Measurements from ENCODE around the gene POU2AF2.
"Not testable (repeated sequence)": the region's sequence is repeated elsewhere in the genome, so short reads cannot be mapped to it uniquely, and the experiment has no call there.

POU2AF2 gene

DNA sequence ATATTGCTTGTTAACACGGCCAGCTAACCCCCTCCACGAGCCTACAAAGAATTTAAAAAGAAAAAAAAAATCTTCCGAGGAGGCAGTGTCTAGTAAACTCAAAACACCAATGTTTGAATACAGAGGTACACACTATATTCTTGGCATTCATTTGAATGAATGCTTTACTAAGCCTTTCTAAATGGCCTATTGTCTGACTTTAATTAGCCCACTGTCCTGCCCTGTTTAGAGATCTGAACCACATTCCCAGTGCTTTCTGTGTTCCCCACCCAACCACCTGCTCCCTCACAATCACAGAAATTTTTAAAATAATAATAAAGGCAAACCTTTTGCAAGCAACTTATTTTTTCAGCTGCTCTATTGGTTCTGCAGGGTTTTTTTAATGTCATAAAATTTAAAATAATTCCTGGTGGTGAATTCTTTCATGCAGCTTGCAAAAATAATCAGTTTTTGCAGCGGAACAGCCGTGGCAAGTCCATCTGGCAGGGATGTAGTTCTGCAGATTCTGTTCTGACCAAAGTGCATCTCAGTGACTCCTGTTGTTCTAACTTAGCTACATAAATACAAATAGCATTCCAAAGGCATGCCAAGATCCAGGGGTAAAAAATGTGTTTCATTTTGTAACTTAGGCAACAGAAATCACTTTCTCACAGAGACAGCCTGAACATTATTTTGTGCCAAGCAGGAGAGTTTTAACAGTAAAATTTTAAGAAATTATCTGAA lies 23.8 kb downstream of the POU2AF2 start:
- no peak for DNase-seq (ENCODE audit: low read depth)
- H3K4me3 ChIP-seq (ENCODE audit: control insufficient read depth, low read depth, low read length), result no peak overlapping the region
- TF ChIP-seq, protein P1, sequence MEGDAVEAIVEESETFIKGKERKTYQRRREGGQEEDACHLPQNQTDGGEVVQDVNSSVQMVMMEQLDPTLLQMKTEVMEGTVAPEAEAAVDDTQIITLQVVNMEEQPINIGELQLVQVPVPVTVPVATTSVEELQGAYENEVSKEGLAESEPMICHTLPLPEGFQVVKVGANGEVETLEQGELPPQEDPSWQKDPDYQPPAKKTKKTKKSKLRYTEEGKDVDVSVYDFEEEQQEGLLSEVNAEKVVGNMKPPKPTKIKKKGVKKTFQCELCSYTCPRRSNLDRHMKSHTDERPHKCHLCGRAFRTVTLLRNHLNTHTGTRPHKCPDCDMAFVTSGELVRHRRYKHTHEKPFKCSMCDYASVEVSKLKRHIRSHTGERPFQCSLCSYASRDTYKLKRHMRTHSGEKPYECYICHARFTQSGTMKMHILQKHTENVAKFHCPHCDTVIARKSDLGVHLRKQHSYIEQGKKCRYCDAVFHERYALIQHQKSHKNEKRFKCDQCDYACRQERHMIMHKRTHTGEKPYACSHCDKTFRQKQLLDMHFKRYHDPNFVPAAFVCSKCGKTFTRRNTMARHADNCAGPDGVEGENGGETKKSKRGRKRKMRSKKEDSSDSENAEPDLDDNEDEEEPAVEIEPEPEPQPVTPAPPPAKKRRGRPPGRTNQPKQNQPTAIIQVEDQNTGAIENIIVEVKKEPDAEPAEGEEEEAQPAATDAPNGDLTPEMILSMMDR (conservative IDR thresholded peaks at IDR 0.05; ENCODE audit: control insufficient read depth, insufficient read depth, low read depth, low read length), result no peak

DNA sequence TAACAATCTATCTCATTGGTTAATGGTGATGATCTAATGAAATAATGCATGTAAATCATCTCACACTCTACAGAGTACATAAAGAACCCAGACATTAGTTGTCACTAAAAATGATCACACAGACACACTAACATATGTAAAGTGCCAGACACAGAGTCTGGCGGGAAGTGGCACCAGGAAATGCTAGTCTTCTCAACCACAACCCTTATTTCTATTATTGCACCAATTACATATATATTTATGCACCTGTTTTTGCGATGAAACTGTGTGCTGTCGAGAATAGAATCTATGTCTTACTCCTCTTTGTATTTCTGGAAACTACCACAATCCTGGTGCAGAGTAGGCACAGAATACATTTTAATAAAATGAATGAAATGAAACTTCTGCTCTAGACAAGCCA lies 26.9 kb downstream of the POU2AF2 start:
- DNase-seq (ENCODE audit: low read depth), result no peak
- TF ChIP-seq, protein P1 (conservative IDR thresholded peaks at IDR 0.05; ENCODE audit: control insufficient read depth, insufficient read depth, low read depth, low read length), result no peak
- H3K4me3 ChIP-seq (ENCODE audit: control insufficient read depth, low read depth, low read length), result no peak overlapping the region

DNA sequence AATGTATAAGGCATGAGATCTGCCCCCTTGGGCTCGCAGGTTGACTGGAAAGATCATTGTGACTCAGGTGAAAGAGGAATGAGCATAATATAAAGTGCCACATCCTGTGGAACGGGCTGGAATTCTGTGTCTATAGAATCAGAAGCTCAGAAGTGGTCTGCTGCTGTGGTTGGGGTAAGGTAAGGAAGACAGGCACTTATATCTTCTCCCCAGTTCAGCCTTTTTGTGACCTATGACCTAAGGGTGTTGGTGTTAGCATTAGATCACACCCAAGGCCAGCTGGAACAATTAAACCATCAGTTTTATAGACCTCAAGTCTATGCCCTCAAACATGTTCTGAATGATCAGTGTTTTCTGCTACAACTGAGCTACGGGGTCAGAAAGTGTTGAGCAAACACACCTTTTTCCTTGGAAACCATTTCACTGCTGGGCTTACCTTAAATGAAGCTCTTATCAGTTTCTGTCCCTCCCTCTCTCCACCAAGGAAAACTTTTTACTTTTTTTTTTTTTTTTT lies 37.1 kb downstream of the POU2AF2 start:
- no peak for DNase-seq (ENCODE audit: low read depth)
- no peak overlapping the region for H3K4me3 ChIP-seq (ENCODE audit: control insufficient read depth, low read depth, low read length)
- TF ChIP-seq, protein P1 (conservative IDR thresholded peaks at IDR 0.05; ENCODE audit: control insufficient read depth, insufficient read depth, low read depth, low read length), result no peak

DNA sequence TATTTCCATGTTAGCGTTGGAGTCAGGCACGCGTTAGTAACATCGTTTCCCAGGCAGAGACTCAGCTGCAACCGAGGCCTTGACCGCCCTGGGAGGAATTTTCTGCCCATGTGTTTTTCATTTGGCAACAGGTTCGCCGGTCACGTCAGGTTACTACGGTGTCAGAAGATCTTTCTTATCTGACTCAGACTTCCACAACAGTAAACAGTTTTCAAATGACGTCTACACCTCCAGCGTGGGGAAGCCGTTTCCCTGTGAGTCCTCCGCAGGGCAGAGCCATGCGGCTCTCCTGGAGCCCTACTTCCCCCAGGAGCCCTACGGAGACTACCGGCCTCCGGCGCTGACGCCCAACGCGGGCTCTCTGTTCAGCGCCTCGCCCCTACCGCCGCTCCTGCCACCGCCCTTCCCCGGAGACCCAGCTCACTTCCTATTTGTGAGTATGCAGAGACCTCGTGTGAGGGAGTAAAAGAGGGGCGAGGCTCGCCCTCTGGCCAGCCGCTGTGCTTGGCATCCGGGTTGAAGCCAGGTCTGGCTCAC lies 38.5 kb downstream of the POU2AF2 start:
- TF ChIP-seq, protein P1 (conservative IDR thresholded peaks at IDR 0.05; ENCODE audit: control insufficient read depth, insufficient read depth, low read depth, low read length), result no peak
- H3K4me3 ChIP-seq (ENCODE audit: control insufficient read depth, low read depth, low read length), result no peak overlapping the region
- peak; percentile 96 for DNase-seq (ENCODE audit: low read depth)

DNA sequence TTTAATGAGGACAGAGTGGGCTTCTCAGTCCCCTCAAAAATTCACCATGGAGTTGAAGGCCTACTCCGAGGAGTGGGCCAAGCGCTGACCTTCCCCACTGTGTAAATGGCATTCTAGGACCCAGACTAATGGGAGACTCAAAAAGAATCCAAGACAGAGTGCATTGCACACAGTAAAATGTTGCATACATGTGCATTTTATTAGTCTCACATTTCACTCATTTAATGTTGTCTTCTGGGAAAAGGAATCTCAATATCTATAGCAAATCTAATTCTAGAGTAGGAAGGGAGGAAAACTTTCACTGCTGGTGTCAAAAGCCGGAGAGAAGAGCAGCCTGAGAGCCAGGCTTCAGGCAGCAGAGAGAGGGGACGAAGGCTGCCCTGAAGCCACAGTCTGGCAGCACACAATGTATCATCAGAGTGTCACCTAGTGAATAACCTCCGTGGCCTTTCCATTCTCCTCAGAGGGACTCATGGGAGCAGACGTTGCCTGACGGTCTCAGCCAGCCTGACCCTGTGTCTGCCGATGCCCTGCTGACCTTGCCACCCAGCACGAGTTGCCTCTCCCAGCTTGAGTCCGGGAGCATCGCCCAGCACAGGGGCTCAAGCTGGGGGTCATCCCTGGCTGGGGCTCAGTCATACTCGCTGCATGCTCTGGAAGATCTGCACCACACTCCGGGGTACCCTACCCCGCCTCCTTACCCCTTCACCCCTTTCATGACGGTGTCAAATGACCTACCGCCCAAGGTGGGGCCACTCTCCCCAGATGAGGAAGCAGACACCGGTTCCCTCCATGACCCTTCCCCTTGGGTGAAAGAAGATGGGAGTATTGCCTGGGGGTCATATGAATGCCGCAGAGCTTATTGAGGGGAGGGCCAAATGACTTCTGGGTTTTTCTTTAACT lies 39.9 kb downstream of the POU2AF2 start:
- peak; percentile 22 for DNase-seq (ENCODE audit: low read depth)
- no peak overlapping the region for H3K4me3 ChIP-seq (ENCODE audit: control insufficient read depth, low read depth, low read length)
- TF ChIP-seq, protein P1 (conservative IDR thresholded peaks at IDR 0.05; ENCODE audit: control insufficient read depth, insufficient read depth, low read depth, low read length), result no peak

DNA sequence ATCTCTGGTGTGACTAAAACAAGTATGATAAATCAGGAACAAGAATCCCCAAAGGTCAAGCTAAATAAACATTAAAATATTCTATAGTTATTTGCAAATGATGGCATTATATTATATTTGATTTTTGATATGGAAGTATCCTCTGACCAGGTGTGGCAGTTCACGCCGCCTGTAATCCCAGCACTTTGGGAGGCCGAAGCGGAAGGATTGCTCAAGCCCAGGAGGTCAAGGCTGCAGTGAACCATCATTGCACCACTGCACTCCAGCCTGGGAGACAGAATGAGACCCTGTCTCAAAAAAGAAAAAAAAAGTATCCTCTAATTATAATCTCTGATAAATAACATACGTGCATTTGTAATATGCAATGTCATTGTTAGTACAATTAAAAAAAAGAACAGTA lies 46.2 kb downstream of the POU2AF2 start:
- no peak for DNase-seq (ENCODE audit: low read depth)
- TF ChIP-seq, protein P1 (conservative IDR thresholded peaks at IDR 0.05; ENCODE audit: control insufficient read depth, insufficient read depth, low read depth, low read length), result no peak
- no peak overlapping the region for H3K4me3 ChIP-seq (ENCODE audit: control insufficient read depth, low read depth, low read length)

DNA sequence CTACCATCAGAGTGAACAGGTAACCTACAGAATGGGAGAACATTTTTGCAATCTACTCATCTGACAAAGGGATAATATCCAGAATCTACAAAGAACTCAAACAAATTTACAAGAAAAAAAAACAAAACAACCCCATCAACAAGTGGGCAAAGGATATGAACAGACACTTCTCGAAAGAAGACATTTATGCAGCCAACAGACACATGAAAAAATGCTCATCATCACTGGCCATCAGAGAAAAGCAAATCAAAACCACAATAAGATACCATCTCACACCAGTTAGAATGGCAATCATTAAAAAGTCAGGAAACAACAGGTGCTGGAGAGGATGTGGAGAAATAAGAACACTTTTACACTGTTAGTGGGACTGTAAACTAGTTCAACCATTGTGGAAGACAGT lies 46.9 kb downstream of the POU2AF2 start:
- not testable (repeated sequence) for DNase-seq (ENCODE audit: low read depth); H3K4me3 ChIP-seq (ENCODE audit: control insufficient read depth, low read depth, low read length)
